ENCODE measurements around the gene CALML6.

Gene CALML6

GRCh38 chr1:1907098-1907736, 7.8 kb upstream of the CALML6 start:
- H3K4me3 ChIP-seq (ENCODE audit: low read depth, low read length) = no peak overlapping the region

GRCh38 chr1:1908506-1908791, 6.6 kb upstream of the CALML6 start:
- TF ChIP-seq CTCF (IDR thresholded peaks at IDR 0.05; ENCODE audit: low read depth, low read length) = no peak

More at GRCh38 chr1:1907098-1907736, 7.8 kb upstream of the CALML6 start:
- TF ChIP-seq CTCF (IDR thresholded peaks at IDR 0.05; ENCODE audit: low read depth, low read length) = no peak

DNA sequence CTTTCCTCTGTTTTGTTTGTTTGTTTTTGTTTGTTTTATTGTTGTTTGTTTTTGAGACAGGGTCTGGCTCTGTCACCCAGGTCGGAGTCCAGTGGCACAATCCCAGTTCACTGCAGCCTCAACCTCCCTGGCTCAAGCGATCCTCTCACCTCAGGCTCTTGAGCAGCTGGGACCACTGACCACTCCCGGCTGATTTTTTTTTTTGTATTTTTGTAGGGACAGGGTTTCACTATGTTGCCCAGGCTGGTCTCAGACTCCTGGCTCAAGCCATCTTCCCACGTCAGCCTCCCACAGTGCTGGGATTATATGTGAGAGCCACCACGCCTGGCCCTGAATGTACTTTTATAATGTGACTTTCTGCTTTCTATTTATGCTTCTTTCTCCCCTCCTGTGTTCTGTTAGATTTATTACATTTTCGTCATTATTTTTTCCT, 5.0 kb upstream of the CALML6 start:
- TF ChIP-seq CTCF (IDR thresholded peaks at IDR 0.05; ENCODE audit: low read depth, low read length) = no peak
- no peak overlapping the region; the same call in 1 of the 2 replicates for H3K4me3 ChIP-seq (ENCODE audit: low read depth, low read length)

More at GRCh38 chr1:1908506-1908791, 6.6 kb upstream of the CALML6 start:
- peak overlapping the region; percentile 65 for H3K4me3 ChIP-seq (ENCODE audit: low read depth, low read length)

GRCh38 chr1:1910651-1911331, 4.3 kb upstream of the CALML6 start:
- TF ChIP-seq CTCF (IDR thresholded peaks at IDR 0.05; ENCODE audit: low read depth, low read length) = no peak
- H3K4me3 ChIP-seq (ENCODE audit: low read depth, low read length) = no peak overlapping the region

DNA sequence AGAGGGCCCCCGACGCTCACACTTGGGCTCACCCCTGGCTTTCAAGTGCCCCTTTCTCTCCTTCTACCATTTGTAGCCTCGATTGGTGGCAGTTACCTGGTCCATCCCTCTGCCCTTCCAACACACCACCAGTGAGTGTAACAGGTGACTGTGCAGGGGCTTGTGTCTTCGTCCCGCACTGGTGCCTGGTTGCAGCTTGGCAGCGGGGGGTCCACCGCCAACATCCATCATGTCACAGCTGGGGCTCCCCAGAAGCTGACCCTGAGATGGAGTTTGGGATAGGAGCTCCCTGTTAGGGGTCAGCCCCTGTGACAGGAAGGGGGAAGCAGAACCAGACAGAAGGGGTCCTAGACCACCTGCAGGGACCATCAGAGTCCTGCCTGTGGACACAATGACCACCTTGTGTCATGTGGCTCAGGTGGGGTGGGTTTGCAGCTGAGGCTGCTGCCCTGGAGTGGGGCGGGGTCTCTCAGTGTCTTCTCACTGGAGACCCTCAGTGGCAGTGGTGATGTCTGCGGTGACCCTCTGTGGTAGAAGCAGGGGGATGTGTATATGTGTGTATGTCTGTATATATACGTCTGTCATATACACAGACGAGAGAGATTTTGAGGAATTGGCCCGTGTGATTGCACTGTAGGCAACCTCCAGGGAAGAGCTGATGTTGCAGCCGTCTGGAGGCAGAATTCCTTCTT, 3.6 kb upstream of the CALML6 start:
- TF ChIP-seq CTCF (IDR thresholded peaks at IDR 0.05; ENCODE audit: low read depth, low read length) = no peak
- H3K4me3 ChIP-seq (ENCODE audit: low read depth, low read length) = no peak overlapping the region

DNA sequence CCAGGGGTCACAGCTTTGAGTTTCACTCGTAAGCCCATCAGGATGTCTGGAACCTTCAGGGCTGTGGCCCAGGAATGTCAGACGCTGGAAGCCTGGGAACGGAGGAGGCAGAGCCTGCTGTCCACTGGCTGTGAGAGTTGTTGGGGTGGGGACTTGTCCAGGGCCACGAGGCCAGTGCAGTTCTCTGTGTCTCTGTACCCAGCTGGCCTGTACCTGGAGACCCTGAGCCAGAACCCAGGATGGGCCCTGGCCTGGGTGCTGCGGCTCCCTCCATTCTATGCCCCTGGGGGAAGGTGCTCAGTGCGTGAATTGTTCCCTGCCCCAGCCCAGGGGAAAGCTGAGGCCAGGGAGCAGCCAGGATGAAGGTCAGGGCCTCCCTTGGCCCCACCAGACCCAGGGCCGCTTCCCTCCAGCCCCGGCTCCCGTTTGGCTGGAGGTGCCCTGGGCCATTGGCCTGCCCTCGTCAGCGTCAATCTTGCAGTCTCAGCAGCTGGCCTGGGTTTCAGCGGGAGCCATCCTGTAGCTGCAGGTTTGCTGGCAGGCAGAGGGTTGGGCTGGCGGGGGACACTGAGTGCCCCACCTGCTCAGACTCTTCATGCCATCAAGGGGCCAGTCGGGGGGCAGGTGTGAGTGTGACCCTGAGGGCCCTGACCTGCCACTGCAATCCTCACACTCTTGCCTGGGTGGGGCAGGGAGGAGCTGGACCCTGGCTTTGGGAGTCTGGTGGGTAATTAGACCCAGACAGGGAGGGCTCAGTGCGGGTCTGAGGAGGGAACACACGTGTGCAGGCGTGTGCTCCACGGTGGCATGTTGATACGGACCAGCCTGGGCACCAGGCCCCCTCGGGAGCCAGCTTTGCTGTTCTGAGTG, 724 bp upstream of the CALML6 start:
- no peak for TF ChIP-seq CTCF (IDR thresholded peaks at IDR 0.05; ENCODE audit: low read depth, low read length)
- H3K4me3 ChIP-seq (ENCODE audit: low read depth, low read length) = no peak overlapping the region
